H1 (cell line): ENCODE measurements around the gene SLC26A8. TPM values are rescaled to one million over a fixed set of nuclear protein-coding genes. Genes with fewer than 3 reads are reported as not detected.

ENCODE experiments used
- CHD1 ChIP-seq: IDR thresholded peaks from 2 replicates; pipeline ENCODE4 v1.6.1; 2012; ENCODE audit warnings: low read depth, low read length, improper control_type of control experiment
- CTCF ChIP-seq, 3 experiments: IDR thresholded peaks; 1 replicate in 2 of 3; 2 replicates in 1 of 3; pipeline versions ENCODE4 v1.5.1 to v1.6.1; 2011; ENCODE audit warnings: low read length in 3 of 3, mild to moderate bottlenecking in 3 of 3, inconsistent platforms in 2 of 3, low read depth in 1 of 3, moderate library complexity in 1 of 3; ENCODE audit not compliant: insufficient read depth in 1 of 3; ENCODE audit errors: control extremely low read depth in 1 of 3
- JUND ChIP-seq: IDR thresholded peaks from 2 replicates; pipeline ENCODE4 v1.6.1; 2011; ENCODE audit warnings: mild to moderate bottlenecking, improper control_type of control experiment, low read length
- MAFK ChIP-seq: IDR thresholded peaks from 2 replicates; pipeline ENCODE4 v1.6.1; 2012; ENCODE audit warnings: low read depth, mild to moderate bottlenecking, improper control_type of control experiment, low read length
- RAD21 ChIP-seq, 2 experiments: IDR thresholded peaks in 1 of 2; conservative IDR thresholded peaks in 1 of 2; 2 replicates each; pipeline ENCODE4 v1.6.1; 2011; ENCODE audit warnings: low read depth in 2 of 2, low read length in 2 of 2, improper control_type of control experiment in 1 of 2, inconsistent platforms in 1 of 2, mild to moderate bottlenecking in 1 of 2, moderate library complexity in 1 of 2
- RBBP5 ChIP-seq: IDR thresholded peaks from 2 replicates; pipeline ENCODE4 v1.7.1; 2012; ENCODE audit warnings: low read depth, mild to moderate bottlenecking, inconsistent platforms, low read length, moderate library complexity, borderline replicate concordance
- SIN3A ChIP-seq, 2 experiments: IDR thresholded peaks in 1 of 2; conservative IDR thresholded peaks in 1 of 2; 2 replicates each; pipeline ENCODE4 v1.6.1; 2011 to 2012; ENCODE audit warnings: low read length in 2 of 2, improper control_type of control experiment in 1 of 2, low read depth in 1 of 2, mild to moderate bottlenecking in 1 of 2
- polyA plus RNA-seq, 7 experiments: library from polyadenylated mRNA; depleted of rRNA in 3 of 7; stranded (reverse) in 5 of 7; unstranded in 2 of 7; fragments of >200 nt in 5 of 7; fragments of 200-250 nt in 2 of 7; gene quantifications; 1 replicate in 5 of 7; 2 replicates in 1 of 7; 4 replicates in 1 of 7; pipeline versions ENCODE4 v1.2.1 to v1.2.3, GENCODE V29; 2011 to 2013; ENCODE audit warnings: missing spikeins in 2 of 7, mixed read lengths in 2 of 7
- total RNA-seq: library from RNA; stranded (reverse); fragmentation: NEBNext Ultra II Directional; extraction: Animal tissue kit (Norgen Biotek cat#: 25700); gene quantifications from 2 replicates; pipeline ENCODE4 v1.2.1, GENCODE V29; 2021

SLC26A8 gene
- total and polyA plus RNA-seq, 2 of the 8 experiments (the other 6 are each of a cell fraction or from before 2014, with no cell fraction given): 0.56 to 0.57 TPM

- no peak for TF ChIP-seq RAD21 (IDR thresholded peaks at IDR 0.05 in 1 of 2, conservative IDR thresholded peaks at IDR 0.05 in 1 of 2; ENCODE audit: low read depth in 2 of 2, low read length in 2 of 2)
- no peak for TF ChIP-seq CHD1
- TF ChIP-seq MAFK: no peak
- no peak for TF ChIP-seq CTCF (IDR thresholded peaks at IDR 0.05; ENCODE audit: control extremely low read depth in 1 of 3, insufficient read depth in 1 of 3, low read depth in 1 of 3, low read length in 3 of 3)
- TF ChIP-seq RBBP5: no peak
- TF ChIP-seq JUND: no peak
- TF ChIP-seq SIN3A (conservative IDR thresholded peaks at IDR 0.05 in 1 of 2, IDR thresholded peaks at IDR 0.05 in 1 of 2; ENCODE audit: low read depth in 1 of 2, low read length in 2 of 2): no peak
Observed at GRCh38 chr6:36052097-36052496, 27.7 kb upstream of the SLC26A8 start (continued).
